ENCODE measurements around the gene ALDH3A2. TPM values are rescaled to one million over a fixed set of nuclear protein-coding genes. Genes with fewer than 3 reads are reported as not detected.

ALDH3A2 gene
- total and polyA plus RNA-seq, 2 donors (not counting 1 experiment from before 2014, with no cell fraction given): 7.5 to 35.1 TPM

DNA sequence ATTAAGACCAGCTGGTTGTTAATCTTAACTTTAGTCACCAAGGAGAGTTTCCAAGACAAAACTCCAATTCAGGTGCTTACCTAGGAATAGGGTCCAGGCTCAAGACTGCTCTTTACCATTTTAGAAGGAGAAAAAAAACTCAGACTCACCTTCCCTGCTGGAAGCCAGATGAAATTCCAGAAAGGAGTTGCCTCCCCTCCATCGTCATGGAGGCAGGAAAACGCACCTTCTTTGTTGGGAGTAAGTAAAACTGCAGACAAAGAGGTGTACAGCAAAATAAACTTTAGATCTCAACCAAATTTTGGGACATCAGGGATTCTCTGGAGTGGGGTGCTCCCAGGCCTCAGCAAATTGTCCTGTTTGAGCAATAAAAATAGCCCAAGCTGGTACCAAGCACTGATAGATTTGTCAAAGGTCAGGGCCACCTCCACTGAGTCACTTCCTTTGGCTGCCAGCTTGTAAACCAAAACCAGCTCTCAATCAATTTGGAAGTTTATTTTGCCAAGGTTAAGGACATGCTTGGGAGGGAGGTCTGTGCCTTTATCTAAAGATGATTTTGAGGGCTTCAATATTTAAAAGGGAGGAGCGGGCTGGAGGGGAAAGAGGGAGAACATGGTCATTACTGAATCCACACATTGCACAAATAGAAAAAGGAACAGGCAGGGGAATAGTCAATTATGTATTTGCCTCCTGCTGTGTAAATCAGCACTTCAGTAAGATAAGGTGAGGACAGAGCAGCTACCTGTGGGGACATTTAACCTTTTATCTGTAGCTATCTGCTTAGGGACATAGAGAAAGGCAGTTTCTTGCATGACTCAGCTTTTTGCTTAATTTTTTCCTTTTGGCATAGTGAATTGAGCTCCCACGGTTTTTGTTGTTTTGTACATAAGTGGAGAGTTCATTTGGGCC is 1.5 kb upstream of the ALDH3A2 start:
- H3K4me1 ChIP-seq (ENCODE audit: control insufficient read depth in 2 of 2, insufficient read depth in 2 of 2, low read length in 2 of 2): peaks cover 16 to 19% of the 10 kb centered on the region in 2 donors
- H3K9me3 ChIP-seq (ENCODE audit: control extremely low read depth in 1 of 3, control insufficient read depth in 2 of 3, insufficient read depth in 1 of 3, low read length in 2 of 3): no peaks in the 10 kb centered on the region
- H3K36me3 ChIP-seq (replicated peaks in 1 of 2; ENCODE audit: control extremely low read depth in 1 of 2, control insufficient read depth in 1 of 2, extremely low read depth in 1 of 2, insufficient read depth in 2 of 2, low read length in 1 of 2): no peaks in the 10 kb centered on the region
- no CpG with 5 or more reads among the region's 4 CpGs for WGBS (ENCODE audit: insufficient coverage)
- no peak overlapping the region for H3K27ac ChIP-seq (ENCODE audit: low read length in 2 of 2)
- no peaks in the 10 kb centered on the region for H4K20me1 ChIP-seq (ENCODE audit: control insufficient read depth, insufficient read depth, low read length, poor library complexity, severe bottlenecking)
- Mint-ChIP-seq H3K9me3 (ENCODE audit: insufficient read depth) (no peaks in the 10 kb centered on the region), H3K27me3 (peaks cover 4% of the 10 kb centered on the region), H3K4me3 (peak overlapping the region; percentile 98), H3K4me1 (peaks cover 35% of the 10 kb centered on the region), H3K27ac (peak overlapping the region; percentile 97)
- POLR2A ChIA-PET: interaction anchor here (0.7 to 1.4 kb wide), 4 partner anchors 10 to 1566 kb away, joined by 3 to 5 read pairs (median 4); partner anchors contain the start of gene MAPK7
- DNase-seq: peak; percentile 13
- no peak for TF ChIP-seq EZH2 (IDR thresholded peaks at IDR 0.05; ENCODE audit: borderline replicate concordance, insufficient read depth, low read depth, low read length, poor library complexity, severe bottlenecking)
- TF ChIP-seq CTCF (IDR thresholded peaks at IDR 0.05): no peak
- intact Hi-C loops (cut with micrococcal nuclease): loop anchor here (1.0 to 5.0 kb wide), 2 partner anchors 133 to 510 kb away; no protein-coding TSS in a partner anchor
- ATAC-seq (ENCODE audit: low read depth): no peak
- H3K4me2 ChIP-seq (replicated peaks; ENCODE audit: low read depth, low read length, poor library complexity, severe bottlenecking): peak overlapping the region; percentile 96
- H2AFZ ChIP-seq (ENCODE audit: insufficient read depth, low read depth, low read length, poor library complexity, severe bottlenecking): peak overlapping the region; percentile 99
- CTCF ChIA-PET: interaction anchor here (0.7 to 6.0 kb wide), 14 partner anchors 9 to 284 kb away, joined by 3 to 26 read pairs (median 4); partner anchors contain the start of gene B9D1
- no peaks in the 10 kb centered on the region for H3K79me2 ChIP-seq (ENCODE audit: control insufficient read depth, insufficient read depth, low read length)
- no peak overlapping the region for H3K9ac ChIP-seq (ENCODE audit: low read length)
- peak overlapping the region in 1 of 5 experiments; percentile 83 for H3K4me3 ChIP-seq (ENCODE audit: control extremely low read depth in 1 of 5, extremely low read depth in 1 of 5, insufficient read depth in 1 of 5, low read depth in 2 of 5, low read length in 4 of 5)
- H3K27me3 ChIP-seq (replicated peaks in 1 of 4; ENCODE audit: control extremely low read depth in 1 of 4, control insufficient read depth in 3 of 4, insufficient read depth in 4 of 4, low read length in 3 of 4): no peaks in the 10 kb centered on the region
